ENCODE data around the gene LSAMP.

Gene LSAMP

DNA sequence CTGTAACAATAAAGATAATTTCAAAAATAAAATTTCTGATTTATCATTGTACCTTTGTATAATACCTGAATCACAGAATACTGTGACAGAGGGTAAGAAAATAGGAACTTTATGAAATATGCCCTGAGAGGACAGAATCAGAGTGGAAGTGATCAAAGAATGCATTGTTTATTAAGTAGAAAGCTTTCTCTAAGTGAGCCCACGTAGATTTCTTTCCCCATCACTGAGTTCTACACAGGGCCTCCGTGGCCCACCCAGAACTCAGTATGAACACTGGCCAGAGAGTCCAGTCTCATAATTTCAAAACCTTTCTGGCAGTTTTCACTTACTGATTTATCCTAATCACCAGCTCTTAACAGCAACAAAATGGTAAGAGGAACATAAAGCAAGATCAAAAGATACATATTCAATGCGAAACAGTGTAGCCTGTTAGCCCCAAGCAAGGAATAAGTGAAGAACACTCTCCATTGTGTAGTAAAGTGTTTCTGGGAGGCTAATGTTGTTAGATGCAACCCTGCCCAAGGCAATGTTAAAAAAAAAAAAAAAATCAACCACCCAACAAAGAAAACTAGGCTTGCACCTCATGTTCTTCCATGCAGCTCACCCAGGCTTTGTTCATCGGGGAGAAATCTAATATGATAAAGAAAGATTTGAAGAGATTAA lies 341.3 kb downstream of the LSAMP start:
- no peak for DNase-seq (ENCODE audit: low read depth)
- in situ Hi-C loops (cut with HindIII; ENCODE audit: low sequenced_read_pairs) = no loop called here
- H3K4me3 ChIP-seq (ENCODE audit: low read depth, low read length) = no peak overlapping the region
- TF ChIP-seq, protein P1, sequence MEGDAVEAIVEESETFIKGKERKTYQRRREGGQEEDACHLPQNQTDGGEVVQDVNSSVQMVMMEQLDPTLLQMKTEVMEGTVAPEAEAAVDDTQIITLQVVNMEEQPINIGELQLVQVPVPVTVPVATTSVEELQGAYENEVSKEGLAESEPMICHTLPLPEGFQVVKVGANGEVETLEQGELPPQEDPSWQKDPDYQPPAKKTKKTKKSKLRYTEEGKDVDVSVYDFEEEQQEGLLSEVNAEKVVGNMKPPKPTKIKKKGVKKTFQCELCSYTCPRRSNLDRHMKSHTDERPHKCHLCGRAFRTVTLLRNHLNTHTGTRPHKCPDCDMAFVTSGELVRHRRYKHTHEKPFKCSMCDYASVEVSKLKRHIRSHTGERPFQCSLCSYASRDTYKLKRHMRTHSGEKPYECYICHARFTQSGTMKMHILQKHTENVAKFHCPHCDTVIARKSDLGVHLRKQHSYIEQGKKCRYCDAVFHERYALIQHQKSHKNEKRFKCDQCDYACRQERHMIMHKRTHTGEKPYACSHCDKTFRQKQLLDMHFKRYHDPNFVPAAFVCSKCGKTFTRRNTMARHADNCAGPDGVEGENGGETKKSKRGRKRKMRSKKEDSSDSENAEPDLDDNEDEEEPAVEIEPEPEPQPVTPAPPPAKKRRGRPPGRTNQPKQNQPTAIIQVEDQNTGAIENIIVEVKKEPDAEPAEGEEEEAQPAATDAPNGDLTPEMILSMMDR (IDR thresholded peaks at IDR 0.05; ENCODE audit: low read depth, low read length, missing control alignments) = no peak

GRCh38 chr3:116102037-116102436 lies 343.2 kb downstream of the LSAMP start:
- no peak for DNase-seq (ENCODE audit: low read depth)
- H3K4me3 ChIP-seq (ENCODE audit: low read depth, low read length) = no peak overlapping the region
- in situ Hi-C loops (cut with HindIII; ENCODE audit: low sequenced_read_pairs) = no loop called here
- TF ChIP-seq, protein P1 (IDR thresholded peaks at IDR 0.05; ENCODE audit: low read depth, low read length, missing control alignments) = no peak

- no peak for DNase-seq (ENCODE audit: low read depth)
- TF ChIP-seq, protein P1 (IDR thresholded peaks at IDR 0.05; ENCODE audit: low read depth, low read length, missing control alignments) = no peak
- H3K4me3 ChIP-seq (ENCODE audit: low read depth, low read length) = no peak overlapping the region
- in situ Hi-C loops (cut with HindIII; ENCODE audit: low sequenced_read_pairs) = no loop called here
Observed at GRCh38 chr3:116097226-116097625, 348.1 kb downstream of the LSAMP start.

GRCh38 chr3:116096631-116097030 lies 348.7 kb downstream of the LSAMP start:
- in situ Hi-C loops (cut with HindIII; ENCODE audit: low sequenced_read_pairs) = no loop called here
- H3K4me3 ChIP-seq (ENCODE audit: low read depth, low read length) = no peak overlapping the region
- DNase-seq (ENCODE audit: low read depth) = no peak
- TF ChIP-seq, protein P1 (IDR thresholded peaks at IDR 0.05; ENCODE audit: low read depth, low read length, missing control alignments) = no peak

DNA sequence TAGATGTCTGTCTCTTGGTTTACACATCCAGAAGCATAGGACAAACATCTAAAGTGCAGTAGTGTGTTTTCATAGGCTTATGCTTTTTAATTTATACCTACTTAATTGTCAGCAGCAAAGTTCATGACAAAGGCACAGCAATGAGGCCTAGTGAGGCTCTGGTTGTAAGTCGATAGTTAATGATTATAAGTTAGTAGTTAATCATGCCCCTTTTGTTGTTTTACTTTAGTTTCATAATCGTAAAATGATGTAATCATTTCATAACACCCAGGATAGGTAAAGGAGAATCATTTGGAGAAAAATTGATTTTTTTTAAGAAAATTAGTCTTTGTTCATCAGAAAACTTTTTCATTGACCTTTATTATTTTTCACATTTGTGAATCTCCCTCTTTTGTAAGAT lies 351.9 kb downstream of the LSAMP start:
- TF ChIP-seq, protein P1 (IDR thresholded peaks at IDR 0.05; ENCODE audit: low read depth, low read length, missing control alignments) = no peak
- in situ Hi-C loops (cut with HindIII; ENCODE audit: low sequenced_read_pairs) = no loop called here
- no peak overlapping the region for H3K4me3 ChIP-seq (ENCODE audit: low read depth, low read length)
- DNase-seq (ENCODE audit: low read depth) = no peak

GRCh38 chr3:116087426-116087825 lies 357.9 kb downstream of the LSAMP start:
- no peak for DNase-seq (ENCODE audit: low read depth)
- H3K4me3 ChIP-seq (ENCODE audit: low read depth, low read length) = no peak overlapping the region
- in situ Hi-C loops (cut with HindIII; ENCODE audit: low sequenced_read_pairs) = no loop called here
- TF ChIP-seq, protein P1 (IDR thresholded peaks at IDR 0.05; ENCODE audit: low read depth, low read length, missing control alignments) = no peak
